ENCODE results near the gene PGA3.
A peak's percentile ranks its signal among the peaks of the same experiment; 100 is the strongest.
"Not testable (repeated sequence)": the region's sequence is repeated elsewhere in the genome, so short reads cannot be mapped to it uniquely, and the experiment has no call there.

PGA3 gene

GRCh38 chr11:61202950-61203746 is at the start of gene PGA3:
Gene PGA3 (plus strand): TSS chr11:61203515. CDS start chr11:61203565, 50 bp downstream.
- not testable (repeated sequence) for DNase-seq

- no peak for DNase-seq
Observed at GRCh38 chr11:61153593-61154095, 49.7 kb upstream of the PGA3 start.

GRCh38 chr11:61154528-61154927 is 48.8 kb upstream of the PGA3 start:
- DNase-seq = no peak

- DNase-seq = no peak
Observed at GRCh38 chr11:61155312-61155711, 48.0 kb upstream of the PGA3 start.

GRCh38 chr11:61155741-61156140 is 47.6 kb upstream of the PGA3 start:
- DNase-seq = no peak

- no peak for DNase-seq
Observed at GRCh38 chr11:61157743-61158142, 45.6 kb upstream of the PGA3 start.

GRCh38 chr11:61158691-61159381 is 44.5 kb upstream of the PGA3 start:
- no peak for DNase-seq

GRCh38 chr11:61160487-61161189 is 42.7 kb upstream of the PGA3 start:
- DNase-seq = no peak

GRCh38 chr11:61161190-61162091 is 41.9 kb upstream of the PGA3 start, which contains the start of gene VPS37C:
Gene VPS37C (minus strand): TSS chr11:61161426. CDS start chr11:61138829, 22,597 bp downstream.
- DNase-seq = peak; percentile 95

- peak; percentile 75 for DNase-seq
Observed at GRCh38 chr11:61162092-61162941, 41.0 kb upstream of the PGA3 start.

GRCh38 chr11:61163021-61163420 is 40.3 kb upstream of the PGA3 start:
- no peak for DNase-seq

GRCh38 chr11:61163714-61164605 is 39.4 kb upstream of the PGA3 start:
- DNase-seq = peak; percentile 71

- DNase-seq = no peak
Observed at GRCh38 chr11:61164606-61165424, 38.5 kb upstream of the PGA3 start.

- not testable (repeated sequence) for DNase-seq
Observed at GRCh38 chr11:61165785-61166184, 37.5 kb upstream of the PGA3 start.

GRCh38 chr11:61166331-61166730 is 37.0 kb upstream of the PGA3 start:
- not testable (repeated sequence) for DNase-seq

GRCh38 chr11:61168042-61168688 is 35.1 kb upstream of the PGA3 start:
- no peak for DNase-seq

GRCh38 chr11:61168800-61169199 is 34.5 kb upstream of the PGA3 start:
- DNase-seq = no peak

- no peak for DNase-seq
Observed at GRCh38 chr11:61170566-61170965, 32.7 kb upstream of the PGA3 start.

GRCh38 chr11:61171907-61172306 is 31.4 kb upstream of the PGA3 start:
- no peak for DNase-seq

All from CD4-positive, alpha-beta T cell treated with Interleukin-15 for 1 hour (primary cell).